ENCODE data around the gene LYRM9. TPM values are rescaled to one million over a fixed set of nuclear protein-coding genes. Genes with fewer than 3 reads are reported as not detected.

Gene LYRM9
- total RNA-seq, 1 experiment from 2014 or later: 6.4 TPM

DNA sequence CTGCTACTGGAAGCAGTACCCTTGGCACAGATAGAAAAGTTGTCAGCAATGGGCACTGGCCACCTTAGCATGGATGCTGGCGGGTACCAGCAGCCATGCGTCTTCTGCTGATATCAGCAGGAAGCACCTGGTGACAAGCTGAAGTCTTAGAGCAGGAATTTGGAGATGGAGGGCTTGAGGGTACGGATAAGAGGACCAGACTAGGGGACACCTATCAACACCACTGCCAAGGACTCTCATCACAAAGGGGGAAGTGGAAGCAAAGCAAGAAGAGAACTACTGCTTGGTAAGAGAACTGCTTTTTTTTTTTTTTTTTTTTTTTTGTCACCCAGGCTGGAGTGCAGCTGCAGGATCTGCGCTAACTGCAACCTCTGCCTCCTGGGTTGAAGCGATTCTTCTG is 35.4 kb upstream of the LYRM9 start:
- CTCF ChIA-PET: no interaction called here
- no peak for DNase-seq (ENCODE audit: unreplicated experiment)
- H3K36me3 Mint-ChIP-seq (ENCODE audit: insufficient read depth, unreplicated experiment): no peaks in the 10 kb centered on the region
- intact Hi-C loops (cut with micrococcal nuclease): no loop called here
- no peaks in the 10 kb centered on the region for H3K27me3 Mint-ChIP-seq (ENCODE audit: insufficient read depth, unreplicated experiment)
- no peaks in the 10 kb centered on the region for H3K4me1 Mint-ChIP-seq (ENCODE audit: insufficient read depth, unreplicated experiment)
- POLR2A ChIA-PET: interaction anchor here (1.2 kb wide), 1 partner anchor 10 kb away, joined by 3 read pairs; no protein-coding TSS in a partner anchor
- no peak overlapping the region for H3K4me3 Mint-ChIP-seq (ENCODE audit: unreplicated experiment)
- H3K27ac Mint-ChIP-seq (ENCODE audit: low read depth, unreplicated experiment): no peak overlapping the region
- TF ChIP-seq CTCF (IDR thresholded peaks at IDR 0.05; ENCODE audit: unreplicated experiment): no peak
- no TSS peak for BruUV-seq (replicated peaks)
- H3K9me3 Mint-ChIP-seq (ENCODE audit: unreplicated experiment): no peaks in the 10 kb centered on the region

- TF ChIP-seq CTCF (IDR thresholded peaks at IDR 0.05; ENCODE audit: unreplicated experiment): no peak
- H3K27me3 Mint-ChIP-seq (ENCODE audit: insufficient read depth, unreplicated experiment): no peaks in the 10 kb centered on the region
- intact Hi-C loops (cut with micrococcal nuclease): no loop called here
- no peak overlapping the region for H3K4me3 Mint-ChIP-seq (ENCODE audit: unreplicated experiment)
- no TSS peak for BruUV-seq (replicated peaks)
- ChIA-PET CTCF (interaction anchor here (1.2 kb wide), 1 partner anchor 14 kb away, joined by 3 read pairs; no protein-coding TSS in a partner anchor), POLR2A (interaction anchor here (1.2 kb wide), 1 partner anchor 11 kb away, joined by 3 read pairs; no protein-coding TSS in a partner anchor)
- no peaks in the 10 kb centered on the region for H3K9me3 Mint-ChIP-seq (ENCODE audit: unreplicated experiment)
- H3K36me3 Mint-ChIP-seq (ENCODE audit: insufficient read depth, unreplicated experiment): no peaks in the 10 kb centered on the region
- H3K27ac Mint-ChIP-seq (ENCODE audit: low read depth, unreplicated experiment): no peak overlapping the region
- H3K4me1 Mint-ChIP-seq (ENCODE audit: insufficient read depth, unreplicated experiment): no peaks in the 10 kb centered on the region
- DNase-seq (ENCODE audit: unreplicated experiment): no peak
Measured at GRCh38 chr17:27927781-27928180, 34.6 kb upstream of the LYRM9 start.

DNA sequence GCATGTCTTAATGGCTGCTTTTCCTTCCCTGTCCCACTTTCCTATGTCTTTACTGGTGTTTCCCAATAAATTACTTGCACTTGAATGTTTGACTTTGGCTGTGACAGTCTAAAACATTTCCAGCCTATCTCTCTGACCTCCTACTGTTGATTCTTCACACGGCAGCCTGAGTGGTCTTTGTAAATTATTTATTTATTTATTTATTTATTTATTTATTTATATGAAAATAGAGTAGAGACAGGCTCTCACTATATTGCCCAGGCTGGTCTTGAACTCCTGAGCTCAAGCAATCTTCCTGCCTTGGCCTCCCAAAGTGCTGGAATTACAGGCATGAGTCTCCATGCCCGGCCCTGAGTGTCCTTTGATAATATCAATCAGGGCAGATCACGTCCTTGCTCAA is 28.4 kb upstream of the LYRM9 start:
- no TSS peak for BruUV-seq (replicated peaks)
- H3K36me3 Mint-ChIP-seq (ENCODE audit: insufficient read depth, unreplicated experiment): no peaks in the 10 kb centered on the region
- no peak for TF ChIP-seq CTCF (IDR thresholded peaks at IDR 0.05; ENCODE audit: unreplicated experiment)
- H3K9me3 Mint-ChIP-seq (ENCODE audit: unreplicated experiment): no peaks in the 10 kb centered on the region
- H3K4me1 Mint-ChIP-seq (ENCODE audit: insufficient read depth, unreplicated experiment): no peaks in the 10 kb centered on the region
- no peak overlapping the region for H3K4me3 Mint-ChIP-seq (ENCODE audit: unreplicated experiment)
- no peak overlapping the region for H3K27ac Mint-ChIP-seq (ENCODE audit: low read depth, unreplicated experiment)
- ChIA-PET CTCF (interaction anchor here (0.9 to 1.1 kb wide), 2 partner anchors 11 to 267 kb away, joined by 3 read pairs; no protein-coding TSS in a partner anchor), POLR2A (no interaction called here)
- no peak for DNase-seq (ENCODE audit: unreplicated experiment)
- intact Hi-C loops (cut with micrococcal nuclease): no loop called here
- H3K27me3 Mint-ChIP-seq (ENCODE audit: insufficient read depth, unreplicated experiment): no peaks in the 10 kb centered on the region

GRCh38 chr17:27921077-27921476 is 27.9 kb upstream of the LYRM9 start:
- Mint-ChIP-seq H3K4me3 (ENCODE audit: unreplicated experiment) (no peak overlapping the region), H3K27me3 (ENCODE audit: insufficient read depth, unreplicated experiment) (no peaks in the 10 kb centered on the region), H3K36me3 (ENCODE audit: insufficient read depth, unreplicated experiment) (no peaks in the 10 kb centered on the region), H3K4me1 (ENCODE audit: insufficient read depth, unreplicated experiment) (no peaks in the 10 kb centered on the region), H3K27ac (ENCODE audit: low read depth, unreplicated experiment) (no peak overlapping the region), H3K9me3 (ENCODE audit: unreplicated experiment) (no peaks in the 10 kb centered on the region)
- DNase-seq (ENCODE audit: unreplicated experiment): no peak
- no peak for TF ChIP-seq CTCF (IDR thresholded peaks at IDR 0.05; ENCODE audit: unreplicated experiment)
- ChIA-PET POLR2A (no interaction called here), CTCF (no interaction called here)
- intact Hi-C loops (cut with micrococcal nuclease): no loop called here
- no TSS peak for BruUV-seq (replicated peaks)
